ENCODE results near the gene VSIG10.

DNA sequence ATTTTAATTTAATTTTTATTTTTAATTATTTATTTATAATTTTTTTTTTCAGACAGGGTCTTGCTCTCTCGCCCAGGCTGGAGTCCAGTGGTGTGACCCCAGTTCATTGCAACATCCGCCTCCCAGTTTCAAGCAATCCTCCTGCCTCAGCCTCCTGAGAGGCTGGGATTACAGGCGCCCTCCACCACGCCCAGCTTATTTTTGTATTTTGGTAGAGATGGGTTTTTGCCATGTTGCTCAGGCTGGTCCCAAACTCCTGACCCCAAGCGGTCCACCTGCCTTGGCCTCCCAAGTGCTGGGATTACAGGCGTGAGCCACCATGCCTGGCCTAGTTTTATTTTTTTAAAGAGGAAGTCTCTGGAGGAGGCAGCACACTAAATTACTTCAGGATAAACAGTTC is 18.5 kb upstream of the VSIG10 start:
- TF ChIP-seq CTCF (conservative IDR thresholded peaks at IDR 0.05 in 1 of 2, IDR thresholded peaks at IDR 0.05 in 1 of 2; ENCODE audit: low read depth in 1 of 2, low read length in 2 of 2) (no peak), EZH2 (IDR thresholded peaks at IDR 0.05; ENCODE audit: low read length, missing control alignments) (no peak)
